GM12874 (cell line): ENCODE results near the gene PARD6B.
A peak's percentile ranks its signal among the peaks of the same experiment; 100 is the strongest.

Experiments
- TF ChIP-seq, protein P1 (sequence below): IDR thresholded peaks from 2 replicates; pipeline ENCODE4 v1.5.1; 2011; ENCODE audit warnings: low read depth, mild to moderate bottlenecking, control low read depth, low read length, moderate library complexity; ENCODE audit not compliant: insufficient read depth

Gene PARD6B

DNA sequence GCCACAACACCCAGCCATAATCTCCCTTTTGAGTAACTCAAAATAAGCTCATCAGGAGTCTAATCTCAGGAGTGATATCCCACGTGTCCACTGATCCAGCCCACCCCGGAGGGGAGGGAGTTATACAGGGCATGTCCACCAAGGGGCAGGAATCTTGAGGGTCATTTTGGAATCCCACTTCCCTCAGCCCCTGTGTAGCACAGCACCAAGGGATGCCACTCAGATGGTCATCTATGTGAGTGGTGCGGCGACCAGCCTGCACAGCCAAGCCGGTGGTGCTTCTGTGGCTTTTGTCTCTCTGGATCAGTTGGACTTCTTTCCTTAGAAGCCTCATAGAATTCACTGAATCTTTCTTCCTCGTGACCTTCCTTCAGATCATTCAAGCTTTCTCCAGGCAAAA, 52.5 kb downstream of the PARD6B start:
- TF ChIP-seq, protein P1, sequence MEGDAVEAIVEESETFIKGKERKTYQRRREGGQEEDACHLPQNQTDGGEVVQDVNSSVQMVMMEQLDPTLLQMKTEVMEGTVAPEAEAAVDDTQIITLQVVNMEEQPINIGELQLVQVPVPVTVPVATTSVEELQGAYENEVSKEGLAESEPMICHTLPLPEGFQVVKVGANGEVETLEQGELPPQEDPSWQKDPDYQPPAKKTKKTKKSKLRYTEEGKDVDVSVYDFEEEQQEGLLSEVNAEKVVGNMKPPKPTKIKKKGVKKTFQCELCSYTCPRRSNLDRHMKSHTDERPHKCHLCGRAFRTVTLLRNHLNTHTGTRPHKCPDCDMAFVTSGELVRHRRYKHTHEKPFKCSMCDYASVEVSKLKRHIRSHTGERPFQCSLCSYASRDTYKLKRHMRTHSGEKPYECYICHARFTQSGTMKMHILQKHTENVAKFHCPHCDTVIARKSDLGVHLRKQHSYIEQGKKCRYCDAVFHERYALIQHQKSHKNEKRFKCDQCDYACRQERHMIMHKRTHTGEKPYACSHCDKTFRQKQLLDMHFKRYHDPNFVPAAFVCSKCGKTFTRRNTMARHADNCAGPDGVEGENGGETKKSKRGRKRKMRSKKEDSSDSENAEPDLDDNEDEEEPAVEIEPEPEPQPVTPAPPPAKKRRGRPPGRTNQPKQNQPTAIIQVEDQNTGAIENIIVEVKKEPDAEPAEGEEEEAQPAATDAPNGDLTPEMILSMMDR, result no peak

DNA sequence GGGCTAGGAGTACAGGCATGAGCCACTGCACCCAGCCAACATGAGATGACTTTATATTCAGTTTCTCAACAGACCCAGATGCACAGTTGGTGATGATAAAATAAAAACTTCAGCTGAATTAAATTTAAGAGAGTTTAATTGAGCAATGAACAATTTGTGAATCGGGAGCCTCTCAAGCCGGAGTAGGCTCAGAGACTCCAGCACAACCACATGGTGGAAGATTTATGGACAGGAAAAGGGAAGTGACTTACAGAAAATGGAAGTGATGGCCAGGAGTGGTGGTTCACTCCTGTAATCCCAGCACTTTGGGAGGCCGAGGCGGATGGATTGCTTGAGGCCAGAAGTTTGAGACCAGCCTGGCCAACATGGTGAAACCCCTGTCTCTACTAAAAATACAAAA, 53.1 kb downstream of the PARD6B start:
- TF ChIP-seq, protein P1, result no peak

DNA sequence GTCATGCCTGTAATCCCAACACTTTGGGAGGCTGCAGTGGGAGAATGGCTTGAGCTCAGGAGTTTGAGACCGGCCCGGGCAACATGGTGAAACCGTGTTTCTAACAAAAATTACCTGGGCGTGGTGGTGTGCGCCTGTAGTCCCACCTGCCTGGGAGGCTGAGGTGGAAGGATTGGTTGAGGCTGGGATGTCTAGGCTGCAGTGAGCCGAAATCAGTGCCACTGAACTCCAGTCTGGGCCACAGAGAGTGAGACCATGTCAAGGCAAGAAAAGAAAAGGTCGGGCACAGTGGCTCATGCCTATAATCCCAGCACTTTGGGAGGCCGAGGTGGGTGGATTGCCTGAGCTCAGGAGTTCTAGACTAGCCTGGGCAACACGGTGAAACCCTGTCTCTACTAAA, 55.3 kb downstream of the PARD6B start:
- TF ChIP-seq, protein P1, result no peak

DNA sequence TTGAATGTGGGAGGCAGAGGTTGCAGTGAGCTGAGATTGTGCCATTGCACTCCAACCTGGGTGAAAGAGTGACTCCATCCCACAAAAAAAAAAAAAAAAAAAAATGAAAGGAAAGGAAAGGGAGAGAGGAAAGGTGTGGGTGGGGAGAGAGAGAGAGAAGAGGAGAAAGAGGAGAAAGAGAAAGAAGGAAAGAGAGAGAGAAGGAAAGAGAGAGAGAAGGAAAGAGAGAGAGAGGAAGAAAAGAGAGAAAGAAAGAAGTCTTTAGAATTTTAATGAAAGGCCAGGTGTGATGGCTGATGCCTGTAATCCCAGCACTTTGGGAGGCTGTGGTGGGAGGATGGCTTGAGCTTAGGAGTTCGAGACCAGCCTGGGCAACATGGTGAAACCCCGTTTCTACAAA, 55.8 kb downstream of the PARD6B start:
- TF ChIP-seq, protein P1, result no peak

DNA sequence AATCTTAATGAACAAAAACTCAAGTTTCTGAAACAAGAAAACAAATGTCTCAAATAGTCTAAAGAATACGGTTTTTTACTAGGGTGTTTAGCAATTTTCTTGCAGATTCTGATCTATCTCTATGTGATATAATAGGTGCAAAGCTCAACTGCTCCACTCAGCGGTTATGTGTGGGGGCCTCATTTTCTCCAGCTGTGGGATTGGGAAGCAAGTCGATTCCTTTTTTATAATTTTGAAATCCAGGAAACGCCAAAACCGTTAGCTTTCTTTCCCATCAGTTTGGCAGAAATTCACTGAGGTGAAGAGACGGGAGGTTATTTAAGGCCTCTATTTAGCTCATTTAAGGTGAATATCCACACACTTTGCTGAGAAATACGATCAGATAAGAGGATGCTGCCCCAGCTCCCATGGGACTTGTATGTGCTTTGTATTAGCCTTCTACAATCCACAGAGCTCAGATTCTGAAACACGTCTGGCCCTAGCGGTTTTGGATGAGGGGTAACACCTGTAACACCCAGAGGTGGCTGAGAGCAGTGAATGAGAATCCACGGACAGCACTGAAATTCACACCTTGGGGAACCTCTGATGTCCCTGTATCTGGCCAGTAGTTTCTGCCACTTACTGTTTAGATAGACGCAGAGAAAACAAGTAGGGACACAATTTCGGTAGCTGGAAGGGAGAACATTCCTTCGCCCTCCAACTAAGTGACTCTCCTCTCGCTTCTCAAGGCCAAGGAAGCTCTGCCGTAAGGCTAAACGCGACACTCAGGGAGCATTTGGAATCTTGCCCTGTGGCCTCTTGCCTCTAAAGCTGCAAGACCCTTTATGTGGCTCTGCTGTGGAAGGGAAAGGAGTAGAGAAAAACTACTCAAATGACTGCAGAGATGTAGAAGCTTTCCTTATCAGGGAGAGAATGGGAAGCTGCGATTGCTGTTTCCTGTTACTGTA, 56.9 kb downstream of the PARD6B start:
- TF ChIP-seq, protein P1, result no peak

DNA sequence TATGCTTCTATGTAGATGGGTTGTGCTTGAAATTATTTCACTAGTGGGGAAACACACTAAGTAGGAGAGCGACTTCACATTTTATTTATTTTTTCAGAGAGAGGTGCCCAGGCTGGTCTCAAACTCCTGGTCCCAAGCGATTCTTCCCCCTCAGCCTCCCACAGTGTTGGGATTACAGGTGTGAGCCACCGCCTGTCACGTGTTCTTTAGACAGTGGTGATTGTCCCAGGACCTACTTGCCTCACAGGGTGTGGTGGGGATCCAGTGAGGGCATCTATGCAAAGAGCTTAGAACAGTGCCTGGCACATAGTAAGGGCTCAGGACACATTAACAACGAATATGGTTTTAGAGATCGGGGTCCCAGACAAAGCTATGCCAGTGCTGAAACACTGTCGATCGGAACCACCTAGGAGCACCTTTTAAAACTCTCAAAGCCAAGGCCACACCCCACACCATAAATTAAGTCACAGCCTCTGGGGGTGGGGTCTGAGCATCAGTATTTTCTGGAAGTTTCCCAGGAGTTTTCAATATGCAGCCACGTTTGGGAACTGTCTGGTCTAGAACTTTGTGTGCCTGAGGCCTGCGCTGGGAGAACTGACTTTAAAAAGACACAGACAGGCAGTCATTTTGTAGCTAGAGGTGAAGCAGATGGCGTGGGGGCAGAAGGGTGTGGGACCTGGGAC, 58.7 kb downstream of the PARD6B start:
- TF ChIP-seq, protein P1, result no peak

DNA sequence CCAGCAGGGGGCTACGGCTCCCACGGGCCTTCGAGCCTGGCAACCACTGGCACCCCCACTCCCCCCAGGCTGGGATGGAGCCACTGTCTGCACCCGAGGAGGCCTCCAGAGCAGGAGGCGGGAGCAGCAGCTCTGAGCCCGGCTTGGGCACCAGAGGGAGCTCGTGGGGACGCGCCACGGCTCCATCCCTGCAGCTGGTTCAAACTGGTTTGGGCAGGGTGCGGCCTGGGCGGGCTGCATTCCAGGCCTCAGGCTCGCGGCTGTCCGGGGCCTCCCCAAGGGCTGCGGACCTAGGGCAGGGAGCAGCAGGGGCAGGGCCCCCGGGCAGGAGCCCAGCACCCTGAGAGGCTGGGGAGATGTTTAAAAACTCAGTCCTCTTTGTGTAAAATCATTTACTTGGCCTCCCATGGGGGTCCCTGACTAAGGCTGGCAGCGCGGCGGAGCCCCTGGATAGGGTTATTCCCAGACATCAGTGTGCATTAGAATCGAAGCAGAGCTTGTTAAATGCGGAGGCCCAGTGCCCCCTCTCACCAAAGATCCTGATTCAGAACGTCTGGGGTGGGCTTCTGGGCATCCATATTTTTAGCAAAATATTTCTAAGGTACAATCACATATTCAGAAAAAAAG, 59.4 kb downstream of the PARD6B start:
- TF ChIP-seq, protein P1, result peak; percentile 92
